ENCODE results near the gene ALKBH1.

GRCh38 chr14:77682158-77682553 lies 25.7 kb downstream of the ALKBH1 start:
- TF ChIP-seq CTCF (IDR thresholded peaks at IDR 0.05) (no peak), POLR2A (IDR thresholded peaks at IDR 0.05) (no peak), POLR2AphosphoS5 (IDR thresholded peaks at IDR 0.05) (no peak), EP300 (IDR thresholded peaks at IDR 0.05) (no peak)
